ENCODE measurements around the gene TMPRSS11A.

Gene TMPRSS11A

GRCh38 chr4:67869580-67870190 lies 93.6 kb downstream of the TMPRSS11A start:
- no peak for DNase-seq
- Histone ChIP-seq H4K20me1 (ENCODE audit: insufficient read depth, low read length) (no peaks in the 10 kb centered on the region), H3K4me1 (ENCODE audit: insufficient read depth, low read length) (no peaks in the 10 kb centered on the region), H3K27me3 (ENCODE audit: insufficient read depth, low read length, poor library complexity) (no peaks in the 10 kb centered on the region), H3K9ac (ENCODE audit: low read depth, low read length) (no peak overlapping the region), H3K27ac (ENCODE audit: low read length) (no peak overlapping the region), H3K4me2 (ENCODE audit: insufficient read depth, low read length) (no peak overlapping the region), H3K36me3 (ENCODE audit: insufficient read depth, low read length) (no peaks in the 10 kb centered on the region), H2AFZ (ENCODE audit: low read depth, low read length) (no peak overlapping the region), H3K4me3 (ENCODE audit: low read depth in 1 of 2, low read length in 2 of 2) (no peak overlapping the region), H3K79me2 (ENCODE audit: insufficient read depth, low read length) (no peaks in the 10 kb centered on the region), H3K9me3 (ENCODE audit: insufficient read depth, low read length, severe bottlenecking) (no peaks in the 10 kb centered on the region)
- no peak for TF ChIP-seq CTCF (IDR thresholded peaks at IDR 0.05; ENCODE audit: borderline replicate concordance, extremely low read depth, low read length, poor library complexity, severe bottlenecking)
- TF ChIP-seq EZH2 (IDR thresholded peaks at IDR 0.05; ENCODE audit: borderline replicate concordance, low read depth, low read length, severe bottlenecking): no peak
- no peak for ATAC-seq (ENCODE audit: insufficient read depth, low read depth)

DNA sequence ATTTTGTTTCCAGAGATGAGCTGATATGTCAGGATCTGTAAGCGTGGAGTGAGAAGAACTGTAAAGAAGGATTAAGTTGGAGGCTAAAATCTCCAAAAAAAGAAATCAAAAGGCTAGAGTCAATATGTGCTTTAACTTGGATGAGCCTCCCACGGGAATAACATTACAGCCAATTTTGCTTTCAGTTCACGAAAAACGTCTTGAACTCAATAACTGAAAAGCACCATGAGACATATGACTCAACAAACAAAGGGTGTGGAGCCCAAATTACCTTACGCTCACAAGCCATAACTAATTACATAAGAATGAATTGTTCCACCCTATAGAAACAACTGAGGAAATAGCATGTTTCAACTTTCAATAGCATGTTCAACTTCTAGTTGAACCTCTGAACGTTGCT lies 101.8 kb downstream of the TMPRSS11A start:
- H3K27ac ChIP-seq (ENCODE audit: low read length): no peak overlapping the region
- H3K9me3 ChIP-seq (ENCODE audit: insufficient read depth, low read length, severe bottlenecking): no peaks in the 10 kb centered on the region
- no peak for TF ChIP-seq CTCF (IDR thresholded peaks at IDR 0.05; ENCODE audit: borderline replicate concordance, extremely low read depth, low read length, poor library complexity, severe bottlenecking)
- no peak for TF ChIP-seq EZH2 (IDR thresholded peaks at IDR 0.05; ENCODE audit: borderline replicate concordance, low read depth, low read length, severe bottlenecking)
- H4K20me1 ChIP-seq (ENCODE audit: insufficient read depth, low read length): no peaks in the 10 kb centered on the region
- H3K79me2 ChIP-seq (ENCODE audit: insufficient read depth, low read length): no peaks in the 10 kb centered on the region
- ATAC-seq (ENCODE audit: insufficient read depth, low read depth): no peak
- H2AFZ ChIP-seq (ENCODE audit: low read depth, low read length): no peak overlapping the region
- H3K36me3 ChIP-seq (ENCODE audit: insufficient read depth, low read length): no peaks in the 10 kb centered on the region
- H3K4me2 ChIP-seq (ENCODE audit: insufficient read depth, low read length): no peak overlapping the region
- no peaks in the 10 kb centered on the region for H3K27me3 ChIP-seq (ENCODE audit: insufficient read depth, low read length, poor library complexity)
- H3K4me3 ChIP-seq (ENCODE audit: low read depth in 1 of 2, low read length in 2 of 2): no peak overlapping the region
- no peak for DNase-seq
- H3K4me1 ChIP-seq (ENCODE audit: insufficient read depth, low read length): no peaks in the 10 kb centered on the region
- H3K9ac ChIP-seq (ENCODE audit: low read depth, low read length): no peak overlapping the region

All from DND-41 (cell line).